ENCODE data around the gene EFEMP2.
"Not testable (repeated sequence)": the region's sequence is repeated elsewhere in the genome, so short reads cannot be mapped to it uniquely, and the experiment has no call there.

EFEMP2 gene

DNA sequence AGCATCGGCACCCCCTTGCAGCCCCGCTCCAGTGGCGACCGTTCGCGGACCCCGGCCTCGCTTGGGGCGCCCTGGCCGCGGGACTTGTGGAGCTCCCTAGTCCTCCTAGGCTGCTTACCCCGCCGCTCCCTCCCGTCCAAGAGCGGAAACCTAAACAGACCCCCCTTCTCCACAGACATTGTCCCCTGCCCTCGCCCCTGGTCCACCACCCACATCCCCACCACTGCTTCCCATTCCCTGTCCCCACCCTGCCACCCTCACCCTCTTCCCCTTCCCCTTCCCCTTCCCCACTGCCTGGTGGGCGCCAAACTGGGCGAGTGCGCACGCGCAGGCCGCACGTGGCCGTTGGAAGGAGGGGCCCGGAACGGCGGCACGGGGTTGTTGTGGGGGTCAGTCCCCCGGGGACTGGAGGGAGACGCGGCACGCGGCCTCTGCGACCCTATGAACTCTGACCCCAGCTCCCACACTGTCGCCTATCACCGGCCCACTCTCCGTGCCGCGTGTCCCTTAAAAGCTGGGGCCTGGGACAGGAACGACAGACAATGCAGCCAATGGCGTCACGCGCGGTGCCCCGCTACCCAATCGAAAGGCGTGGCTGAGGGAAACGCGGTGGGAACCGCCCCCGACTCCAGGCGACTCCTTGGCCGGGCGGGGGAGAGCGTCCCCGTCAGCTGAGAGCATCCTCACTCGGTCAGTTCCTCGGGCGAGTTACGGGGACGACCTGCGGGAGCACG lies 39.1 kb downstream of the EFEMP2 start, which contains the start of gene SNX32:
Gene SNX32 (plus strand): TSS at position 667 of the 734 bp plus-strand sequence. CDS start 103 bp downstream, outside the sequence.
- no peaks in the 10 kb centered on the region for H3K36me3 ChIP-seq (ENCODE audit: insufficient read depth, low read length)
- peak within 1 kb of the TSS; percentile 45 for H2AFZ ChIP-seq (ENCODE audit: low read length, unreplicated experiment)
- no peaks in the 10 kb centered on the region for H3K27me3 ChIP-seq (ENCODE audit: insufficient read depth, low read length)
- peaks cover 6% of the 10 kb centered on the region for H3K4me1 ChIP-seq (ENCODE audit: control insufficient read depth, insufficient read depth, low read length, unreplicated experiment)
- H3K79me2 ChIP-seq (ENCODE audit: control insufficient read depth, insufficient read depth, low read length, unreplicated experiment), result peaks cover 8% of the 10 kb centered on the region
- peak within 1 kb of the TSS; percentile 79 for H3K4me3 ChIP-seq (ENCODE audit: low read depth, low read length)
- peak within 1 kb of the TSS; percentile 7; the same call in 1 of the 2 replicates for H3K27ac ChIP-seq (ENCODE audit: low read depth, low read length)

DNA sequence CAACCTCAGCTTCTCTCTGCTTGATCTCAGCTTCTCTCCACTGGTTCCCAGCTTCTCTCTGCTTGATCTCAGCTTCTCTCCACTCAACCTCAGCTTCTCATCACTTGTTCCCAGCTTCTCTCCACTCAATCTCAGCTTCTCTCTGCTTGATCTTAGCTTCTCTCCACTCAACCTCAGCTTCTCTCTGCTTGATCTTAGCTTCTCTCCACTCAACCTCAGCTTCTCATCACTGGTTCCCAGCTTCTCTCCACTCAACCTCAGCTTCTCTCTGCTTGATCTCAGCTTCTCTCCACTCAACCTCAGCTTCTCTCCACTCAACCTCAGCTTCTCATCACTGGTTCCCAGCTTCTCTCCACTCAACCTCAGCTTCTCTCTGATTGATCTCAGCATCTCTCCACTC lies 40.4 kb downstream of the EFEMP2 start:
- H3K4me3 ChIP-seq (ENCODE audit: low read depth, low read length); H3K79me2 ChIP-seq (ENCODE audit: control insufficient read depth, insufficient read depth, low read length, unreplicated experiment); H3K27me3 ChIP-seq (ENCODE audit: insufficient read depth, low read length); H3K27ac ChIP-seq (ENCODE audit: low read depth, low read length); H3K4me1 ChIP-seq (ENCODE audit: control insufficient read depth, insufficient read depth, low read length, unreplicated experiment); H3K36me3 ChIP-seq (ENCODE audit: insufficient read depth, low read length); H2AFZ ChIP-seq (ENCODE audit: low read length, unreplicated experiment): not testable (repeated sequence)

DNA sequence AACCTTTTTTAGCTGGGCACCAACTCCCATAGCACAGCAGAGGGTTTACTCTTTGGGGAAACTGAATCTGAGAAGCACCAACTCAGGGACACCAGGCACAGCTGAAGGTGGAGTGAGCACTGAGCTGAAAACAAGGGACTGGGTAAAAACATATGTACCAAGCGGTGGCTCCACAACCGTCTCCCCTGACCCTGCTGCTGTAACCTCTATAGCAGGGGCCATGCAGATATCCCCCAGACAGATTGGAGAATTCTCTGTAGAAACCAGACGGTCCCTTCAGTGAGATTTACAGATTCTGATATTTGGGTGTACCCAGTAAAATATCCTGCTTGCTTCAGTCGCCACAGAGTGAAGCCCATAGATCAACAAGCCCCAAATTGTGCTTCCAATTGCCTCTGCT lies 43.1 kb downstream of the EFEMP2 start:
- Histone ChIP-seq H3K36me3 (ENCODE audit: insufficient read depth, low read length) (no peaks in the 10 kb centered on the region), H3K4me3 (ENCODE audit: low read depth, low read length) (no peak overlapping the region), H2AFZ (ENCODE audit: low read length, unreplicated experiment) (no peak overlapping the region), H3K4me1 (ENCODE audit: control insufficient read depth, insufficient read depth, low read length, unreplicated experiment) (peaks cover 2% of the 10 kb centered on the region), H3K79me2 (ENCODE audit: control insufficient read depth, insufficient read depth, low read length, unreplicated experiment) (peaks cover 4% of the 10 kb centered on the region), H3K27me3 (ENCODE audit: insufficient read depth, low read length) (no peaks in the 10 kb centered on the region), H3K27ac (ENCODE audit: low read depth, low read length) (no peak overlapping the region)

DNA sequence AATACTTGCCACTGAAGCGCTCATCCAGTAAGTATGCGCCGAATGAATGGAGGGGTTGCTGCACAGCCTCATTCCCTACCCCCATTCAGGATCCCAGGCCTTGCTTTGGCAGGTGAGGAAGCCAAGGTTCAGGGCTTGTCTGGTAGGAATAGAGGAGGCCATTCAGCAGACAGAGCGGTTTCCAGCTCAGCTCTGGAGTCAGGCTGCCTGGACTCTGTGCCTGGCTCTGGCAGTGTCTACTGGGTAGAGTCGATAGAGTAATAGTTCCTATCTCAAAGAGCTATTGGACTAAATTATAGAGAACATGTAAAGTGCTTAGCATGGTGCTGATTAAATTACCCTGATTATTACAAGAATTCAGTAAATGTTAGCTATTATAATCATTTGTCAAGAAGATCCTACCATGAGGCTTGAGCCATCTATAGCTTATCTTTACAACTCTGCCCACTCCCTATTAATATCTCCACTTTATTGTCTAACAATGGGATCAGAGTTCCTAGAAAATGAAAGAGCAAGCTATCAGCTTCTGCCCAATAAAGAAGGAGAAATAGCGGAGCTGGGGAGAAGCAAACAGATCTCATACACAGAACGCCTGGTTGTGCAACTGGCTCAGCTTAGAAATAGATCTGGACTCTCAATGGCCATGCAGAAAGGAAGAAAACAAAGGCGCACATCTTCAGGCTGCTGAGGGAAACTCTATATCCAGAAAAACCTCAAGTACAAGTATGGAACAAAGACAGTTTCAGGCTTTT lies 45.4 kb downstream of the EFEMP2 start:
- H3K4me3 ChIP-seq (ENCODE audit: low read depth, low read length), result no peak overlapping the region
- H3K36me3 ChIP-seq (ENCODE audit: insufficient read depth, low read length), result no peaks in the 10 kb centered on the region
- no peak overlapping the region for H2AFZ ChIP-seq (ENCODE audit: low read length, unreplicated experiment)
- H3K4me1 ChIP-seq (ENCODE audit: control insufficient read depth, insufficient read depth, low read length, unreplicated experiment), result no peaks in the 10 kb centered on the region
- no peak overlapping the region for H3K27ac ChIP-seq (ENCODE audit: low read depth, low read length)
- no peaks in the 10 kb centered on the region for H3K27me3 ChIP-seq (ENCODE audit: insufficient read depth, low read length)
- H3K79me2 ChIP-seq (ENCODE audit: control insufficient read depth, insufficient read depth, low read length, unreplicated experiment), result no peaks in the 10 kb centered on the region

DNA sequence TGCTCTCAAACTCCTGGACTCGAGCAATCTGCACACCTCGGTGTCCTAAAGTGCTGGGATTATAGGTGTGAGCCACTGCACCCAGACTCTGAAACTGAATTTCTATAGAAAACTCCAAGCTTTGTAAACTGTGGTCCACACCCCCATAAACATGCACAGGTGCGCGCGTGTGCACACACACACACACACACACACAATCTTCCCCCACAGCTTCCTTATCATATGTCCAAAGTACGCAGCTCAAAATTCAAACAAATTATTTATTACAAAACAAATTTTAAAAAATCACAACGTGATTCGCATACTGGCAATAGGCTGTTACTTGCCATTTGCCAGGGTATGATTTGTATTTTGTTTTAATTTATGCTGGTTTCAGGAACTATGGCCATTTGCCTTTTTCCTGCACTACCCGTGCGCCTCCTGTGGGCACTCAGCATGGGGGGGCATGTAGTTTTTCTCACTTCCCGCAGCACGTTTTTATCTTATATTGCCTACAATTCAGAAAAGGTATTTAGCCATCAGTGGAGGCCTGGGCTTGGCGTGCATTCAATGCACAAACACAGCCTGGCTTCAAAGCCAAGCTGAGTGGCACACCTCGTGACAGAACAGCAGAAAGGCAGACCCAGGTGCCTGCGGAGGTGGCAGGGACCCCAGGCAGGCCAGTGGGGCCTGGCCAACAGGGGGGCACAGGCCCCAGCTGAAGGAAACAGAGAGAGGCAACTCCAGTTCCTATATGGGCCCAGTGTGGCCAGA lies 49.6 kb downstream of the EFEMP2 start:
- Histone ChIP-seq H2AFZ (ENCODE audit: low read length, unreplicated experiment) (no peak overlapping the region), H3K4me1 (ENCODE audit: control insufficient read depth, insufficient read depth, low read length, unreplicated experiment) (no peaks in the 10 kb centered on the region), H3K36me3 (ENCODE audit: insufficient read depth, low read length) (no peaks in the 10 kb centered on the region), H3K4me3 (ENCODE audit: low read depth, low read length) (no peak overlapping the region), H3K27ac (ENCODE audit: low read depth, low read length) (no peak overlapping the region), H3K79me2 (ENCODE audit: control insufficient read depth, insufficient read depth, low read length, unreplicated experiment) (no peaks in the 10 kb centered on the region), H3K27me3 (ENCODE audit: insufficient read depth, low read length) (no peaks in the 10 kb centered on the region)

DNA sequence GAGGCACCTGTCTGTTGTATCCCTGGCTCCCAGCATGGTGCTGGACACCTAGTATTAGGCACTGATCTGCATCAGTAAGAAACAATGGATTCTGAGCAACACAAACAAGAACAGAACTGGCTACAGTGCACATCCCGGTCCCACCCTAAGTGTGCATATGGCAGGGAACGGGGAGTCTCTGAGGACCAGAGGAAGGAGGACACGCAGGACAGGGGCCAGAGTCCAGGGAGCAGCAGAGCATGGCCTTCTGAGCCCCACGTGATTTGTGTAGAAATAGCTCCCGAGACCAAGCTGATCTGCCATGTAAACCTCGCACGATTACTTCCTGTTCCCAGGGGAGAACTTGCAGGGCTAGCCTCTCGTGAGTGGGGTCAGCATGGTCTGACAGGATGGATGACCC lies 51.5 kb downstream of the EFEMP2 start:
- Histone ChIP-seq H3K4me1 (ENCODE audit: control insufficient read depth, insufficient read depth, low read length, unreplicated experiment) (peaks cover 3% of the 10 kb centered on the region), H3K27me3 (ENCODE audit: insufficient read depth, low read length) (no peaks in the 10 kb centered on the region), H3K79me2 (ENCODE audit: control insufficient read depth, insufficient read depth, low read length, unreplicated experiment) (peaks cover 9% of the 10 kb centered on the region), H3K36me3 (ENCODE audit: insufficient read depth, low read length) (no peaks in the 10 kb centered on the region), H3K27ac (ENCODE audit: low read depth, low read length) (no peak overlapping the region), H3K4me3 (ENCODE audit: low read depth, low read length) (no peak overlapping the region), H2AFZ (ENCODE audit: low read length, unreplicated experiment) (no peak overlapping the region)

DNA sequence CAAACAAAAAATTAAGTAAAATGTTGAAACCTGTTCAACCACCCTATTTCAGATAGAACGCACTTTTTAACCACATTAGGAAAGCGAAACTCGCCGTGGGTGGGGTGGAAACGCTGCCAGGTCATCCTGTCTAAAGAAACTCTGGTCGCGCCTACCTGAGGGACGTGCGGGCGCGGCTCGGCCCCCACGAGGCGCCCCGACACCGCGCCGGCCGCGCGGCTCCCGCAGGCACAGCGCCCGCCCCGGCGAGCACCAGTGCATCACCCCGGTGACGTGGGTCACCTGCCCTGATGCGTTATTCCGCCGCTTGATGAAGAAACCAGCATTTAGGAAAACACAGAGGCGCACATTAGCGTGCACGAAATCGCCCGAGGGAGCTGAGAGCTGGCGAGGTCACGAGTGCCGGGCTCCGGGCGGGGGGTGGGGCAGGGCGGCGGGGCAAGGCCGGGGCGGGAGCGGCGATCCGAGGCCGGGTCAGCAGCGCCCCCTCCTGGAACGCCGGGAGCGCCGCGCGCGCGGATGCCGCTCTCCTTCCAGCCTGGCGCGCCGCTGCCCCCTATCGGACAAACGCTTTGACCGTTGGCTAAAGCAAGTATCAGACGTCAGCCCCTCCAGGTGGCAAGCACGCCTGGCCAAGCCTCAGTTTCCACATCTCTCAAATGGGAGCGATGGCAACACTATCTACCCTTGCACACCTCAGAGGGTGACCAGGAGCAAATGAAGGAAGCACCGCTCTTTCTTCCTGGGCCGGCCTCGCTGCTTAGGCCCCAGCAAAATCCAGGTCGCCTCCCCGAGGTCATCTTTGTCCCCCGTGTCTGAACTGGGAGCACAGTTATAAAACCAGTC lies 54.5 kb downstream of the EFEMP2 start:
- peaks cover 9% of the 10 kb centered on the region for H3K79me2 ChIP-seq (ENCODE audit: control insufficient read depth, insufficient read depth, low read length, unreplicated experiment)
- peaks cover 22% of the 10 kb centered on the region for H3K4me1 ChIP-seq (ENCODE audit: control insufficient read depth, insufficient read depth, low read length, unreplicated experiment)
- H3K27me3 ChIP-seq (ENCODE audit: insufficient read depth, low read length), result no peaks in the 10 kb centered on the region
- no peaks in the 10 kb centered on the region for H3K36me3 ChIP-seq (ENCODE audit: insufficient read depth, low read length)
- peak overlapping the region; percentile 92 for H2AFZ ChIP-seq (ENCODE audit: low read length, unreplicated experiment)
- H3K27ac ChIP-seq (ENCODE audit: low read depth, low read length), result peak overlapping the region; percentile 64
- peak overlapping the region; percentile 83 for H3K4me3 ChIP-seq (ENCODE audit: low read depth, low read length)

DNA sequence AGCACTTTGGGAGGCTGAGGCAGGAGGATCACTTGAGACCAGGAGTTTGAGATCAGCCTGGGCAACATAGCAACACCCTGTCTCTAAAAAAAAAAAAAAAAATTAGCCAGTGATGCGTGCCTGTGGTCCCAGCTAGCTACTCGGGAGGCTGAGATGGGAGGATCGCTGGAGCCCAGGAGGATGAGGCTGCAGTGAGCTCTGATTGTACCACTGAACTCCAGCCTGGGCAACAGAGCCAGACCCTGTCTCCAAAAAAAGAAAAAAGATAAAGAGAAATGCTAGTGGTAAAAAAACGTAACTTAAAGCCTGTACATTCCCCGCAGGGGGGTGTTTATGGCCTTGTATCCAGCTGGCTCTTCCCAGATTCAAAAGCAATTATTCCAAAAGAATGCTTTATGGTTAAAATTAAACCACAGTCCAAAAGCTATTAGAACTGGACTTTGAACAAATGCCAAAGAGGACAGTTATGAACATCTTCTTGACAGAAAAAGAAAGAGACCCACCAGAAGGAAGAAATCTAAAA lies 55.2 kb downstream of the EFEMP2 start:
- H3K4me3 ChIP-seq (ENCODE audit: low read depth, low read length), result peak overlapping the region; percentile 83
- peaks cover 22% of the 10 kb centered on the region for H3K4me1 ChIP-seq (ENCODE audit: control insufficient read depth, insufficient read depth, low read length, unreplicated experiment)
- peak overlapping the region; percentile 92 for H2AFZ ChIP-seq (ENCODE audit: low read length, unreplicated experiment)
- H3K27ac ChIP-seq (ENCODE audit: low read depth, low read length), result peak overlapping the region; percentile 64
- no peaks in the 10 kb centered on the region for H3K27me3 ChIP-seq (ENCODE audit: insufficient read depth, low read length)
- peaks cover 9% of the 10 kb centered on the region for H3K79me2 ChIP-seq (ENCODE audit: control insufficient read depth, insufficient read depth, low read length, unreplicated experiment)
- H3K36me3 ChIP-seq (ENCODE audit: insufficient read depth, low read length), result no peaks in the 10 kb centered on the region

DNA sequence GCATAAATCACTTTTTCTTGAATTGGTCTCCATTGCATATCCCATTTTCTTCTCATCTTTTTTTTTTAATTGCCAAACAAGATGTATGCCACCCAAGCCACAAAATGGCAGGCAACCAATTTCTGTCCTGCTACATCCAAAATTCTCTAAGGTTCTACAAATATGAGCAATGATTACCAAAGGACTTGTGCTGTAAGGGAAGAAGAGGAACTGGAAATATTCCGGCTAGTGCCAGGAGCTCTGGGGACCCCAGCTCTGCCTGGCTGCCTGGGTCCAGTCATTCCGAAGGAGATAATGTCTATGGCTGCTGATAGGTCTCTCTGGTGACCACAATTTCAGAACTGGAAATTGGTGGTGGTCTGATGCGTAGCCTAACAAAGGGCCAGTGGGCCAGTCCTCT lies 55.9 kb downstream of the EFEMP2 start:
- Histone ChIP-seq H3K79me2 (ENCODE audit: control insufficient read depth, insufficient read depth, low read length, unreplicated experiment) (peaks cover 9% of the 10 kb centered on the region), H3K27ac (ENCODE audit: low read depth, low read length) (no peak overlapping the region), H3K36me3 (ENCODE audit: insufficient read depth, low read length) (no peaks in the 10 kb centered on the region), H3K4me3 (ENCODE audit: low read depth, low read length) (peak overlapping the region; percentile 83), H3K27me3 (ENCODE audit: insufficient read depth, low read length) (no peaks in the 10 kb centered on the region), H3K4me1 (ENCODE audit: control insufficient read depth, insufficient read depth, low read length, unreplicated experiment) (peaks cover 22% of the 10 kb centered on the region), H2AFZ (ENCODE audit: low read length, unreplicated experiment) (no peak overlapping the region)

All from ACC112 (cell line).